Thyroid gland (tissue), 4 donors: ENCODE measurements around the gene CALR3.

Experiments
- POLR2A ChIP-seq, 2 donors: fragments of 450-650 bp; IDR thresholded peaks; one replicate each; pipeline ENCODE4 v1.6.1; 2017; ENCODE audit warnings: antibody characterized with exemption in 2 of 2, mild to moderate bottlenecking in 2 of 2, moderate library complexity in 1 of 2
- TF ChIP-seq, protein P1 (sequence below), 6 experiments: fragments of 200-600 bp in 3 of 6; fragments of 450-650 bp in 3 of 6; sonication (generic) in 3 of 6; IDR thresholded peaks; one replicate each; pipeline ENCODE4 v1.5.1; 2016 to 2019; ENCODE audit warnings: antibody characterized with exemption in 6 of 6, mild to moderate bottlenecking in 2 of 6, inconsistent platforms in 1 of 6, moderate library complexity in 1 of 6

GRCh38 chr19:16508546-16508945 is 12.6 kb upstream of the CALR3 start:
- no peak for TF ChIP-seq POLR2A (IDR thresholded peaks at IDR 0.05)
- TF ChIP-seq, protein P1, sequence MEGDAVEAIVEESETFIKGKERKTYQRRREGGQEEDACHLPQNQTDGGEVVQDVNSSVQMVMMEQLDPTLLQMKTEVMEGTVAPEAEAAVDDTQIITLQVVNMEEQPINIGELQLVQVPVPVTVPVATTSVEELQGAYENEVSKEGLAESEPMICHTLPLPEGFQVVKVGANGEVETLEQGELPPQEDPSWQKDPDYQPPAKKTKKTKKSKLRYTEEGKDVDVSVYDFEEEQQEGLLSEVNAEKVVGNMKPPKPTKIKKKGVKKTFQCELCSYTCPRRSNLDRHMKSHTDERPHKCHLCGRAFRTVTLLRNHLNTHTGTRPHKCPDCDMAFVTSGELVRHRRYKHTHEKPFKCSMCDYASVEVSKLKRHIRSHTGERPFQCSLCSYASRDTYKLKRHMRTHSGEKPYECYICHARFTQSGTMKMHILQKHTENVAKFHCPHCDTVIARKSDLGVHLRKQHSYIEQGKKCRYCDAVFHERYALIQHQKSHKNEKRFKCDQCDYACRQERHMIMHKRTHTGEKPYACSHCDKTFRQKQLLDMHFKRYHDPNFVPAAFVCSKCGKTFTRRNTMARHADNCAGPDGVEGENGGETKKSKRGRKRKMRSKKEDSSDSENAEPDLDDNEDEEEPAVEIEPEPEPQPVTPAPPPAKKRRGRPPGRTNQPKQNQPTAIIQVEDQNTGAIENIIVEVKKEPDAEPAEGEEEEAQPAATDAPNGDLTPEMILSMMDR (IDR thresholded peaks at IDR 0.05), result no peak
